ENCODE measurements around the gene FADS1. TPM values are rescaled to one million over a fixed set of nuclear protein-coding genes. Genes with fewer than 3 reads are reported as not detected.

FADS1 gene
- total RNA-seq, 2 experiments from 2014 or later = 18.3 to 19.1 TPM

GRCh38 chr11:61828629-61829407, 12.0 kb upstream of the FADS1 start:
- ChIA-PET CTCF (interaction anchor here (1.1 to 2.1 kb wide), 3 partner anchors 14 to 284 kb away, joined by 3 to 9 read pairs (median 4); no protein-coding TSS in a partner anchor), POLR2A (interaction anchor here (0.5 to 1.6 kb wide), 5 partner anchors 9 to 274 kb away, joined by 3 to 5 read pairs (median 4); partner anchors contain the start of gene FADS3)

- ChIA-PET POLR2A (interaction anchor here (0.6 to 1.6 kb wide), 4 partner anchors 8 to 63 kb away, joined by 3 to 5 read pairs (median 4); partner anchors contain the start of gene FADS3), CTCF (interaction anchor here (1.5 to 2.1 kb wide), 2 partner anchors 31 to 284 kb away, joined by 4 to 9 read pairs; no protein-coding TSS in a partner anchor)
These were observed 11.5 kb upstream of the FADS1 start for GRCh38 chr11:61828379-61828628.

GRCh38 chr11:61827571-61828378, 11.0 kb upstream of the FADS1 start, which contains the start of gene FADS2:
TSS of gene FADS2 (plus strand) at chr11:61828300. CDS start at chr11:61828391, 91 bp downstream.
- ChIA-PET POLR2A (interaction anchor here (1.5 to 1.6 kb wide), 2 partner anchors 13 to 63 kb away, joined by 3 to 5 read pairs; partner anchors contain the start of gene FADS3), CTCF (interaction anchor here (1.5 to 2.1 kb wide), 2 partner anchors 30 to 285 kb away, joined by 4 to 9 read pairs; no protein-coding TSS in a partner anchor)

- ChIA-PET POLR2A (no interaction called here), CTCF (no interaction called here)
These were observed 10.2 kb upstream of the FADS1 start for GRCh38 chr11:61826930-61827570.

GRCh38 chr11:61820174-61820573, 3.4 kb upstream of the FADS1 start:
- ChIA-PET POLR2A (interaction anchor here (0.6 kb wide), 1 partner anchor 9 kb away, joined by 3 read pairs; no protein-coding TSS in a partner anchor), CTCF (no interaction called here)

GRCh38 chr11:61817471-61818202, 834 bp upstream of the FADS1 start:
- ChIA-PET CTCF (interaction anchor here (0.8 to 1.2 kb wide), 2 partner anchors 19 to 85 kb away, joined by 3 read pairs; no protein-coding TSS in a partner anchor), POLR2A (interaction anchor here (0.7 kb wide), 1 partner anchor 11 kb away, joined by 4 read pairs; no protein-coding TSS in a partner anchor)

GRCh38 chr11:61815790-61816735, 740 bp downstream of the FADS1 start:
- ChIA-PET POLR2A (interaction anchor here (1.6 to 1.9 kb wide), 3 partner anchors 10 to 23 kb away, joined by 5 to 6 read pairs (median 5); partner anchors contain the start of genes FADS2, FEN1 and TMEM258), CTCF (interaction anchor here (0.7 to 3.0 kb wide), 9 partner anchors 13 to 265 kb away, joined by 3 to 23 read pairs (median 3); partner anchors contain the start of genes FEN1 and TMEM258)

GRCh38 chr11:61814958-61815789, 1.6 kb downstream of the FADS1 start:
- ChIA-PET POLR2A (interaction anchor here (1.4 to 1.9 kb wide), 4 partner anchors 10 to 22 kb away, joined by 3 to 6 read pairs (median 5); partner anchors contain the start of genes FADS2, FEN1 and TMEM258), CTCF (interaction anchor here (0.7 to 3.0 kb wide), 9 partner anchors 13 to 266 kb away, joined by 3 to 23 read pairs (median 3); partner anchors contain the start of genes FEN1 and TMEM258)

GRCh38 chr11:61814247-61814957, 2.4 kb downstream of the FADS1 start:
- ChIA-PET POLR2A (interaction anchor here (0.6 to 1.9 kb wide), 5 partner anchors 9 to 22 kb away, joined by 3 to 6 read pairs (median 5); partner anchors contain the start of genes FADS2, FEN1 and TMEM258), CTCF (interaction anchor here (1.1 to 3.0 kb wide), 6 partner anchors 13 to 267 kb away, joined by 3 to 23 read pairs (median 4); partner anchors contain the start of genes FEN1 and TMEM258)

- CTCF ChIA-PET = interaction anchor here (1.0 to 3.0 kb wide), 2 partner anchors 16 to 23 kb away, joined by 4 to 23 read pairs; no protein-coding TSS in a partner anchor
- POLR2A ChIA-PET = interaction anchor here (0.6 kb wide), 1 partner anchor 11 kb away, joined by 3 read pairs; no protein-coding TSS in a partner anchor
These were observed 3.9 kb downstream of the FADS1 start for GRCh38 chr11:61812736-61813411.

- POLR2A ChIA-PET = no interaction called here
These were observed 5.0 kb downstream of the FADS1 start for GRCh38 chr11:61811831-61812230.

GRCh38 chr11:61810671-61811175, 6.1 kb downstream of the FADS1 start:
- POLR2A ChIA-PET = interaction anchor here (0.6 kb wide), 1 partner anchor 145 kb away, joined by 3 read pairs; no protein-coding TSS in a partner anchor
- CTCF ChIA-PET = interaction anchor here (1.8 kb wide), 1 partner anchor 14 kb away, joined by 5 read pairs; no protein-coding TSS in a partner anchor

More at GRCh38 chr11:61811831-61812230, 5.0 kb downstream of the FADS1 start:
- CTCF ChIA-PET = interaction anchor here (1.0 to 1.8 kb wide), 2 partner anchors 15 to 22 kb away, joined by 4 to 5 read pairs; no protein-coding TSS in a partner anchor

GRCh38 chr11:61806785-61807184, 10.0 kb downstream of the FADS1 start:
- POLR2A ChIA-PET = interaction anchor here (2.1 kb wide), 1 partner anchor 8 kb away, joined by 5 read pairs; no protein-coding TSS in a partner anchor
- CTCF ChIA-PET = interaction anchor here (0.6 to 2.2 kb wide), 4 partner anchors 10 to 275 kb away, joined by 3 to 7 read pairs (median 4); partner anchors contain the start of gene FEN1

- CTCF ChIA-PET = interaction anchor here (0.8 kb wide), 1 partner anchor 8 kb away, joined by 3 read pairs; no protein-coding TSS in a partner anchor
- POLR2A ChIA-PET = interaction anchor here (2.1 kb wide), 1 partner anchor 10 kb away, joined by 5 read pairs; no protein-coding TSS in a partner anchor
These were observed 11.7 kb downstream of the FADS1 start for GRCh38 chr11:61805146-61805545.
